K562 (cell line): Measurements from ENCODE around the gene LZTS3. TPM values are rescaled to one million over a fixed set of nuclear protein-coding genes. Genes with fewer than 3 reads are reported as not detected.

Experiments used
- ATAC-seq: fragments of 200-7000 bp; cut with Tn5 transposase; 3 replicates; pipeline ENCODE4 v1.9.1; 2020; ENCODE audit warnings: moderate library complexity
- BruUV-seq: library from RNA; stranded (reverse); fragments of 400-500 nt; replicated peaks from 2 replicates; lab custom pipeline; 2021; lab: Mats Ljungman, UMichigan
- CTCF ChIA-PET: fragments of 300-600 bp; formaldehyde crosslinking; extraction: SDS; loops from one replicate; lab custom pipeline; 2021; ENCODE audit warnings: low intra/inter-chr PET ratio; lab: Yijun Ruan, JAX
- POLR2A ChIA-PET: fragments of 300-600, 350-650 bp; sonication (Branson Sonifier 250); formaldehyde crosslinking; extraction: SDS; loops from one replicate; lab custom pipeline; 2021; ENCODE audit warnings: antibody characterized with exemption, inconsistent platforms; lab: Yijun Ruan, JAX
- DNase-seq, 4 experiments: peaks; one replicate each; pipeline versions ENCODE4 v3.0.0 to v3.0.0-alpha.2; 2011 to 2018; ENCODE audit warnings: low spot score in 3 of 4, mixed read lengths in 3 of 4; ENCODE audit errors: extremely low read depth in 1 of 4
- FAIRE-seq: peaks from 2 replicates; lab custom pipeline; 2011; peaks lifted over from hg19 to GRCh38; lab: Jason Lieb, UNC
- H2AFZ ChIP-seq: 2 replicates; pipeline ENCODE4 v1.6.0; 2011; ENCODE audit warnings: low read depth, low read length, control low read depth, inconsistent platforms
- H3K27ac ChIP-seq: fragments of 200-600 bp; 3 replicates; pipeline ENCODE4 v1.8.0; 2011; ENCODE audit warnings: low read depth, mild to moderate bottlenecking, control low read depth, inconsistent platforms, low read length, moderate library complexity, mixed read lengths; ENCODE audit errors: extremely low read depth
- H3K27me3 ChIP-seq, 2 experiments: fragments of 300-600 bp in 1 of 2; 2 replicates in 1 of 2; 3 replicates in 1 of 2; pipeline versions ENCODE4 v1.6.0 to v1.8.0; 2011; ENCODE audit warnings: inconsistent platforms in 2 of 2, low read length in 2 of 2, mild to moderate bottlenecking in 1 of 2, mixed read lengths in 1 of 2, moderate library complexity in 1 of 2; ENCODE audit not compliant: control insufficient read depth in 2 of 2, insufficient read depth in 2 of 2
- H3K36me3 ChIP-seq: fragments of 300-600 bp; 3 replicates; pipeline ENCODE4 v1.8.0; 2011; ENCODE audit warnings: mild to moderate bottlenecking, low read length, inconsistent platforms; ENCODE audit not compliant: control insufficient read depth, insufficient read depth
- H3K4me1 ChIP-seq, 2 experiments: fragments of 200-600 bp in 1 of 2; replicated peaks in 1 of 2; 2 replicates in 1 of 2; 3 replicates in 1 of 2; pipeline versions ENCODE4 v1.5.1 to v1.8.0; 2011; ENCODE audit warnings: inconsistent platforms in 2 of 2, low read length in 2 of 2, mild to moderate bottlenecking in 1 of 2, mixed read lengths in 1 of 2, moderate library complexity in 1 of 2; ENCODE audit not compliant: control insufficient read depth in 2 of 2, insufficient read depth in 2 of 2
- H3K4me2 ChIP-seq: 2 replicates; pipeline ENCODE4 v1.6.1; 2011; ENCODE audit warnings: low read length, control low read depth, inconsistent platforms, mixed read lengths; ENCODE audit not compliant: insufficient read depth
- H3K4me3 ChIP-seq: fragments of 200-600 bp; sonication (generic), shearing (Covaris generic); 2 replicates; pipeline ENCODE4 v1.5.1; 2016; ENCODE audit warnings: control low read depth, inconsistent platforms
- H3K79me2 ChIP-seq: fragments of 200-600 bp; 3 replicates; pipeline ENCODE4 v1.8.0; 2011; ENCODE audit warnings: low read length, inconsistent platforms; ENCODE audit not compliant: control insufficient read depth, insufficient read depth
- H3K9ac ChIP-seq, 2 experiments: 2 replicates each; pipeline versions ENCODE4 v1.6.0 to v1.6.1; 2011; ENCODE audit warnings: low read depth in 2 of 2, low read length in 2 of 2, control low read depth in 1 of 2, inconsistent platforms in 1 of 2, mild to moderate bottlenecking in 1 of 2, mixed read lengths in 1 of 2; ENCODE audit not compliant: insufficient read depth in 1 of 2
- H3K9me1 ChIP-seq: one replicate; pipeline ENCODE4 v1.6.0; 2011; ENCODE audit warnings: inconsistent platforms, mild to moderate bottlenecking, low read length, moderate library complexity; ENCODE audit not compliant: control insufficient read depth, insufficient read depth
- H3K9me3 ChIP-seq: replicated peaks from 2 replicates; pipeline ENCODE4 v1.5.1; 2011; ENCODE audit warnings: low read depth, low read length, inconsistent platforms; ENCODE audit not compliant: control insufficient read depth, insufficient read depth
- H4K20me1 ChIP-seq: replicated peaks from 2 replicates; pipeline ENCODE4 v1.6.1; 2011; ENCODE audit warnings: low read length, inconsistent platforms, mixed read lengths; ENCODE audit not compliant: control insufficient read depth, insufficient read depth
- ATF6 ChIP-seq: sonication (generic); formaldehyde crosslinking; IDR thresholded peaks from 2 replicates; pipeline ENCODE4 v1.4.0; 2020; ENCODE audit warnings: mild to moderate bottlenecking, missing genetic modification reagents
- NCOA2 ChIP-seq, 2 experiments: fragments of 450-650 bp; IDR thresholded peaks; 2 replicates each; pipeline ENCODE4 v1.6.1; 2018; ENCODE audit warnings: mild to moderate bottlenecking in 2 of 2, moderate library complexity in 1 of 2; ENCODE audit not compliant: partially characterized antibody in 2 of 2
- NR2C2 ChIP-seq, 2 experiments: fragments of 200-800 bp in 1 of 2; sonication (Bioruptor generic) in 1 of 2; sonication (generic) in 1 of 2; formaldehyde crosslinking in 1 of 2; IDR thresholded peaks; 2 replicates each; pipeline versions ENCODE4 v1.6.1 to v1.8.0; 2016 to 2022; ENCODE audit warnings: mild to moderate bottlenecking in 1 of 2, missing compliant biosample characterization in 1 of 2, missing genetic modification characterization in 1 of 2, missing genetic modification reagents in 1 of 2
- POLR3A ChIP-seq: IDR thresholded peaks from 2 replicates; pipeline ENCODE4 v1.6.1; 2011; ENCODE audit warnings: borderline replicate concordance, mild to moderate bottlenecking, moderate library complexity; ENCODE audit not compliant: insufficient read length, insufficient read depth; ENCODE audit errors: extremely low read depth
- PTTG1 ChIP-seq: fragments of 450-650 bp; IDR thresholded peaks from 2 replicates; pipeline ENCODE4 v1.6.1; 2016; ENCODE audit warnings: low read depth, mild to moderate bottlenecking, missing genetic modification characterization, missing compliant biosample characterization
- RREB1 ChIP-seq: fragments of 250-450 bp; sonication (Bioruptor Pico); IDR thresholded peaks from 2 replicates; pipeline ENCODE4 v1.4.0; 2020
- SMARCC2 ChIP-seq: fragments of 450-650 bp; IDR thresholded peaks from 2 replicates; pipeline ENCODE4 v1.6.1; 2017; ENCODE audit warnings: antibody characterized with exemption, moderate library complexity, mild to moderate bottlenecking, low read depth
- ZNF143 ChIP-seq: sonication (generic); formaldehyde crosslinking; IDR thresholded peaks from 2 replicates; pipeline ENCODE4 v1.9.0; 2022; ENCODE audit warnings: mild to moderate bottlenecking, missing genetic modification reagents
- ZNF274 ChIP-seq: IDR thresholded peaks from 2 replicates; pipeline ENCODE4 v1.6.1; 2011; ENCODE audit warnings: low read depth, mild to moderate bottlenecking, low read length, moderate library complexity, borderline replicate concordance
- ZNF644 ChIP-seq: fragments of 200-800 bp; sonication (Bioruptor generic); IDR thresholded peaks from 2 replicates; pipeline ENCODE4 v1.6.1; 2016; ENCODE audit warnings: low read depth, missing genetic modification characterization, missing compliant biosample characterization
- WGBS: fragments of 100-300 bp; shearing (Covaris generic); methylation state at CpG from one replicate; pipeline ENCODE4 v1.1.6; 2016; ENCODE audit warnings: low coverage, mixed read lengths; ENCODE audit not compliant: insufficient coverage; ENCODE audit errors: missing lambda C conversion rate; 5-methylcytosine and 5-hydroxymethylcytosine counted together
- in situ Hi-C: fragments of 300-500 bp; cut with MboI; formaldehyde crosslinking; loops from 4 replicates; pipeline ENCODE4 v1.15.0; 2018; ENCODE audit warnings: inconsistent platforms, mixed read lengths
- intact Hi-C: fragments of 100-400 bp; cut with micrococcal nuclease; formaldehyde crosslinking; loops from 2 replicates; pipeline ENCODE4 v1.14.2; 2022
- polyA plus RNA-seq, 8 experiments: library from polyadenylated mRNA; depleted of rRNA in 4 of 8; stranded (reverse) in 5 of 8; unstranded in 3 of 8; fragments of >200 nt; fragmentation: Nextera tagmentation in 2 of 8; fragmentation: Illumina TruSeq in 1 of 8; extraction: Ambion mirVana in 2 of 8; extraction: Trizol in 1 of 8; gene quantifications; 2 replicates each; pipeline versions ENCODE4 v1.2.1 to v1.2.3, GENCODE V29; 2011 to 2014; ENCODE audit warnings: inconsistent platforms in 1 of 8, missing spikeins in 1 of 8
- total RNA-seq, 7 experiments: library from RNA; depleted of rRNA in 6 of 7; stranded (reverse); fragments of >200 nt in 6 of 7; fragmentation: Illumina TruSeq in 2 of 7; extraction: Trizol in 2 of 7; gene quantifications; 2 replicates each; pipeline versions ENCODE4 v1.2.1 to v1.2.3, GENCODE V29; 2011 to 2021; ENCODE audit warnings: low replicate concordance in 1 of 7
- TF ChIP-seq, protein P1 (sequence below): fragments of 450-650 bp; formaldehyde crosslinking; conservative IDR thresholded peaks from 2 replicates; pipeline ENCODE4 v1.4.0; 2022; ENCODE audit warnings: mild to moderate bottlenecking, missing genetic modification characterization

The LZTS3 gene
- total and polyA plus RNA-seq, 9 of the 15 experiments (the other 6 are each of a cell fraction or from before 2014, with no cell fraction given): 0.07 to 2.9 (median 2.0) TPM

DNA sequence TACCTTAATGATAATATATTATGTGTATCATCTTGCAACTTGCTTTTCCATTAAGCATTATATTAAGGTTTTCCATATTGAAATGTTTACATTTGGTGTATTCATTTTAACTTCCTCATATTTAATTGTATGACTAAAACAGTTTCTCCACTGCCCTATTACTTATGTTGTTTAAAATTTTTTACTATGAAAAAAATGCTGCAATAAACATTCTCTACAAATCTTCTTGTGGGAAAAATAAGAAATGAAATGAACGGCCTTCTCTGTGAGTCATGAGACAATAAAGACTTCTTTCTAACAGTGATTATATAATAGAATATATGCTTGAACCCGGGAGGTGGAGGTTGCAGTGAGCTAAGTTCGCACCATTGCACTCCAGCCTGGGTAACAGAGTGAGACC is 39.2 kb downstream of the LZTS3 start (continued):
- TF ChIP-seq ATF6 (CRISPR knock-in tag) (no peak), PTTG1 (tag) (no peak)
- TF ChIP-seq, all 486 proteins: peak for 0

DNA sequence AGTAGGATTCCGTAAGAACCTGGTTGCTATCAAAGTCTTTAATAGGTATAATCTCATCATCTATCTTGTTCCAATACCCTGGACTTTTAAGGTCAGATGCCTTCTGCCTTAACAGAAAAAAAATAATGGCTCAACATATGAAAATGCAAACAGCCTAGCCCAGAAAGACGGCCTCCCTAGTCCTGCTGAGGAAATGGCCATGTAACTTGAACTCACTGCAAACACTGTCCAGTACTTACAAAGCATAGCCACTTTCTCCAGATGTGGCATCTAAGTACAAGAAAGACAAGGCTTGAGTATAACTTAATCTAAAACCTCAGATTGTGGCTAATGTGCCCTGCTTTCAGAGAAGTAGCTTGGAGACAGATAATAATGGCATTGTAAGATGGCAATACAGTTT is 40.2 kb downstream of the LZTS3 start:
- WGBS: 84% methylated on average over 2 of the region's 2 CpGs
- POLR2A ChIA-PET: interaction anchor here (0.6 kb wide), 1 partner anchor 513 kb away, joined by 3 read pairs; no protein-coding TSS in a partner anchor
- no peak for TF ChIP-seq NR2C2 (CRISPR knock-in tag; IDR thresholded peaks at IDR 0.05)
- no peak for TF ChIP-seq NR2C2 (tag; IDR thresholded peaks at IDR 0.05)
- no peak for TF ChIP-seq ZNF143
- TF ChIP-seq ZNF644 (tag): no peak
- no peak for TF ChIP-seq RREB1
- no peak for TF ChIP-seq NCOA2 (IDR thresholded peaks at IDR 0.05; ENCODE audit: partially characterized antibody in 2 of 2)
- no peak for TF ChIP-seq POLR3A
- TF ChIP-seq, protein P1, sequence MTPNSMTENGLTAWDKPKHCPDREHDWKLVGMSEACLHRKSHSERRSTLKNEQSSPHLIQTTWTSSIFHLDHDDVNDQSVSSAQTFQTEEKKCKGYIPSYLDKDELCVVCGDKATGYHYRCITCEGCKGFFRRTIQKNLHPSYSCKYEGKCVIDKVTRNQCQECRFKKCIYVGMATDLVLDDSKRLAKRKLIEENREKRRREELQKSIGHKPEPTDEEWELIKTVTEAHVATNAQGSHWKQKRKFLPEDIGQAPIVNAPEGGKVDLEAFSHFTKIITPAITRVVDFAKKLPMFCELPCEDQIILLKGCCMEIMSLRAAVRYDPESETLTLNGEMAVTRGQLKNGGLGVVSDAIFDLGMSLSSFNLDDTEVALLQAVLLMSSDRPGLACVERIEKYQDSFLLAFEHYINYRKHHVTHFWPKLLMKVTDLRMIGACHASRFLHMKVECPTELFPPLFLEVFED: no peak
- no peak for TF ChIP-seq SMARCC2
- TF ChIP-seq ZNF274: no peak

More for the DNA sequence above, 40.2 kb downstream of the LZTS3 start:
- Histone ChIP-seq H3K27ac (no peak overlapping the region), H3K27me3 (no peaks in the 10 kb centered on the region), H3K79me2 (no peaks in the 10 kb centered on the region; the same call in 2 of the 3 replicates), H3K4me3 (no peak overlapping the region), H3K9me3 (no peaks in the 10 kb centered on the region), H3K36me3 (no peaks in the 10 kb centered on the region), H4K20me1 (no peaks in the 10 kb centered on the region), H2AFZ (no peak overlapping the region), H3K9ac (no peak overlapping the region), H3K9me1 (no peaks in the 10 kb centered on the region), H3K4me1 (peaks cover 0 to 6% of the 10 kb centered on the region in 2 experiments; a peak in 2 of 5 replicates), H3K4me2 (no peak overlapping the region)
- DNase-seq (no peak), FAIRE-seq (no peak), ATAC-seq (no peak)
- intact Hi-C loops (no loop called here), in situ Hi-C loops (no loop called here)
- CTCF ChIA-PET: no interaction called here
- BruUV-seq: no TSS peak
